ENCODE results near the gene CFAP141. TPM values are rescaled to one million over a fixed set of nuclear protein-coding genes. Genes with fewer than 3 reads are reported as not detected.

The CFAP141 gene
- total RNA-seq, 1 experiment from 2014 or later = not detected

GRCh38 chr1:154170547-154171222, 35.4 kb downstream of the CFAP141 start:
- ATAC-seq = no peak
- H4K20me1 ChIP-seq (ENCODE audit: insufficient read depth) = peaks cover 15% of the 10 kb centered on the region; the same call in 1 of the 2 replicates

More at GRCh38 chr1:154170547-154171222, 35.4 kb downstream of the CFAP141 start:
- Histone ChIP-seq H3K36me3 (ENCODE audit: control insufficient read depth in 1 of 2, insufficient read depth in 2 of 2, low read length in 2 of 2) (peaks cover 67 to 83% of the 10 kb centered on the region in 2 experiments), H3K9me2 (ENCODE audit: insufficient read depth) (no peaks in the 10 kb centered on the region), H3K4me3 (replicated peaks in 1 of 2; ENCODE audit: low read depth in 1 of 2, low read length in 2 of 2) (no peak overlapping the region), H3K4me1 (ENCODE audit: control insufficient read depth in 1 of 2, insufficient read depth in 2 of 2, low read length in 2 of 2) (no peaks in the 10 kb centered on the region), H3K27me3 (ENCODE audit: insufficient read depth, low read length) (no peaks in the 10 kb centered on the region), H3K9ac (ENCODE audit: low read length) (no peak overlapping the region), H3K79me2 (ENCODE audit: insufficient read depth, low read length) (peaks cover 89% of the 10 kb centered on the region), H3K9me3 (ENCODE audit: control insufficient read depth in 1 of 2, insufficient read depth in 1 of 2, low read depth in 1 of 2, low read length in 2 of 2) (no peaks in the 10 kb centered on the region), H3K4me2 (ENCODE audit: low read length) (no peak overlapping the region), H3K27ac (ENCODE audit: low read depth, low read length) (no peak overlapping the region), H2AFZ (ENCODE audit: low read depth, low read length, poor library complexity, severe bottlenecking) (no peak overlapping the region)
- BruUV-seq (replicated peaks) = TSS peak; percentile 2
- no peak for DNase-seq (ENCODE audit: low read depth, low spot score)
- RAD21 ChIA-PET (ENCODE audit: low non-redundant PET in 1 of 2, low total read pairs in 2 of 2, uncharacterized antibody in 2 of 2, unreplicated experiment in 2 of 2) = no interaction called here
- POLR2A ChIA-PET = no interaction called here
- CTCF ChIA-PET = no interaction called here
- TF ChIP-seq EGR1 (IDR thresholded peaks at IDR 0.05; ENCODE audit: low read depth) (no peak), SRF (IDR thresholded peaks at IDR 0.05; ENCODE audit: low read depth) (no peak), ELF1 (IDR thresholded peaks at IDR 0.05; ENCODE audit: borderline replicate concordance, low read depth) (no peak), REST (IDR thresholded peaks at IDR 0.05; ENCODE audit: low read depth) (no peak), EZH2 (IDR thresholded peaks at IDR 0.05) (no peak), FOSL1 (IDR thresholded peaks at IDR 0.05; ENCODE audit: low read depth) (no peak), ZBTB33 (IDR thresholded peaks at IDR 0.05; ENCODE audit: extremely low read depth, insufficient replicate concordance, low read length) (no peak), TCF7L2 (IDR thresholded peaks at IDR 0.05; ENCODE audit: borderline replicate concordance, extremely low read depth, insufficient read depth, insufficient read length) (no peak), POLR2A (IDR thresholded peaks at IDR 0.05; ENCODE audit: borderline replicate concordance, extremely low read depth, insufficient read depth, insufficient read length) (no peak), CEBPB (IDR thresholded peaks at IDR 0.05; ENCODE audit: low read depth) (no peak), CBX3 (IDR thresholded peaks at IDR 0.05; ENCODE audit: low read depth) (no peak), ZNF274 (IDR thresholded peaks at IDR 0.05; ENCODE audit: low read depth, low read length) (no peak), YY1 (IDR thresholded peaks at IDR 0.05; ENCODE audit: extremely low read depth, insufficient replicate concordance, low read depth, low read length) (no peak), ATF3 (IDR thresholded peaks at IDR 0.05) (no peak), RAD21 (IDR thresholded peaks at IDR 0.05; ENCODE audit: low read depth) (no peak), EZH2phosphoT487 (IDR thresholded peaks at IDR 0.05; ENCODE audit: borderline replicate concordance) (no peak)
- intact Hi-C loops (cut with micrococcal nuclease) = no loop called here

Data from HCT116 (cell line).